Brain pericyte (primary cell): Measurements from ENCODE around the gene GJA3.

ENCODE experiments used
- DNase-seq: peaks from one replicate; pipeline ENCODE4 v3.0.0-alpha.2; 2012; ENCODE audit warnings: low read depth, low spot score

GJA3 gene

GRCh38 chr13:20128459-20128931 lies 32.4 kb downstream of the GJA3 start:
- DNase-seq, result no peak

DNA sequence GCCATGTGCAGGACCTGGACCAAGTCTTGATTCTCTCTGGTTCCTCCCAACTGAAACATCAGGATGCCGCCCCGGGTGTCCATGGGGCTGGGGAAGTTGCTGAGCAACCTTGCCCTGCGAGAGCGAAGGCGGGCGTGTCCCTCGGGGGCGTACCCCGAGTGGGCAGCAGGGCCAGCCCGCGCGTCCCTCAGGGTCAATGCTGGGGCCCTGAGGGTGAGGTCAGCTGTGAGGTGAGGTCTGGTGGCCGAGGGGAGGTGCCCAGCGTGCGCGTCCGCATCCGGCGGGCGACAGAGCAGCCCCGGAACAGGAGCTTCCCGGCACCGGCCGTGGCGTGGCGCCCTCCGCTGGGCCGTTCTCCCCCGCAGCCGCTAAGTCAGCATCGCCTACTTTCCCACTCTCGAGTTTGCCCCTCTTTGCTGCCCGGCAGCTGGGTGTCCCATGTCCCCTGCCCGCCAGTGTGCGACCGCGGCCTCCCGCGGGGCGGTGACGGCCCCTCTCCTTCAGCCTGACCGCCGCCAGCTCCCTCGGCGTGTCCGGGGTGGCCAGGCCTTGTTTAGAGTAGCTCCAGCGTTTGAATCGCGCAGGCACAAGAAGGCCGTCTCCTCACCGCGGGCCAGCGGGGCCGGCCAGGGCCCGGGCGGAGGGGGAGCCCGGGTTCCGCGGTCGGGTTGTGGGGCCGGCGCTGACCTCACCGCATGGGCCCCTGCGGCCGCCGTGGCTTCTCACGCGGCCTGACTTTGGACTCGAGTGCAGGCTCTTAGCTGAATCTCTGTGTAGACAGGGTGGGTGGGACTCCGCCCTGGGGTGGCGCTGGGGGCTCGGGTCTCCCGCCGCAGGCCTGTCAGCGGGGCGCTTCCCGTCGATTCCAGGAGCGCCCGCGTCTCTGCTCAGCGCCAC lies 33.0 kb downstream of the GJA3 start:
- DNase-seq, result no peak

DNA sequence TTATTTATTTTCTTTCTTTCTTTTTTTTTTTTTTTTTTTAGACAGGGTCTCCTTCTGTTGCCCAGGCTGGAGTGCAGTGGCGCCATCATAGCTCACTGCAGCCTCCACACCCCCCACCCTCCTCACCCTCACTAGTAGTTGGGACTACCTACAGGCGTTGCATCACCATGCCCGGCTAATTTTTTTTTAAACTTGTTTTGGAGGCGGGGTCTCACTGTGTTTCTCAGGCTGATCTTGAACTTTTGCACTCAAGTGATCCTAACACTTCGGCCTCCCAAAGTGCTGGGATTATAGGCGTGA lies 33.6 kb downstream of the GJA3 start:
- DNase-seq, result no peak

DNA sequence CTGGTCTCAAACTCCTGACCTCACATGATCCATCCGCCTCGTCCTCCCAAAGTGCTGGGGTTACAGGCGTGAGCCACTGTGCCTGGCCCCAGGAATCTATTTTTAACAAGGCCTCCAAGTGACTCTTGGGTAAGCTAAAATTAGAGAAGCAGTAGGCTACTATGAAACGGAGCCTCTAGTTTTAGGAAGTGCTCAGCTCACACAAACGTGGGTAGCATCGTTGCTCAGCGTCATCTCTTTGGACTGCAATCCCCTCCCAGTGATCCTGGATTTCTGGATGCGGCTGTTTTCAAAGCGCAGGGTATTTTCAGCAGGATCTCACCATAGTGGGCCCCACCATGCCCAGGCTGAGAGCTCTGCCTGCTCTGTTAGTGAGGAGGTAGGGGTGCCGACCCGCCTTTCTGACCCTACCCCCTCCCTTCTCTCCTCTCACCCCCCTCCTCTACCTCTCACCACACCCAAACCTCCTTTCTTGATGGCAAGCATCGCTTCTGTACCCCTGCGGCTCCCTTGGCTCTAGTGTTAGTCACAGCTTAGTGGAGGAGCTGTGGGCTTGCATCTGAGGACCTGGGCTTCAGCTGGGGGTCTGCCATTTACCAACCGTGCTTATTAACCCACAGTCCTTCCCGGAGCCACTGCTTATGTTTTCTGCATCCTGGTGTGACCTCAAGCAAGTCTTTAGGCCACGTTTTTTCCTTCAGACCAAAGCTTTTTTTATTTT lies 34.2 kb downstream of the GJA3 start:
- DNase-seq, result no peak

DNA sequence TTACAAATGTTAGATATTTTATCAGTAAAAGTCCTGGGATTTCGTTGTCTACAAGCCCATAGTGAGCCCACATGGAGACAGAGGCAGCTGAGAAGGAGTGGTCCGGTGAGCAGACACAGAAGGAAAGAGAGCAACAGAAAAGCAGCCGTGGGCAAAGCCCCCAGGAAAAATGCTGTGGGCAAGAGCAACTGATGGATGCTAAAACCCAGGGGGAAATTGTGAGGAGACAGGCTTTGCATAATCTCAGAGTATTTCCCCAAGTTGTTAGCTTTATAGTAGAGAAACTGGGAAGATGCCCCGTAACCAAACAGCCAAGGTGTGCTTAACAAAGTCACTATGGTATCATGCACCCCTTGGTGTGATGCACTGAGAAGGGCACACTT lies 35.1 kb downstream of the GJA3 start:
- DNase-seq, result no peak

GRCh38 chr13:20125129-20125782 lies 35.6 kb downstream of the GJA3 start:
- DNase-seq, result no peak

DNA sequence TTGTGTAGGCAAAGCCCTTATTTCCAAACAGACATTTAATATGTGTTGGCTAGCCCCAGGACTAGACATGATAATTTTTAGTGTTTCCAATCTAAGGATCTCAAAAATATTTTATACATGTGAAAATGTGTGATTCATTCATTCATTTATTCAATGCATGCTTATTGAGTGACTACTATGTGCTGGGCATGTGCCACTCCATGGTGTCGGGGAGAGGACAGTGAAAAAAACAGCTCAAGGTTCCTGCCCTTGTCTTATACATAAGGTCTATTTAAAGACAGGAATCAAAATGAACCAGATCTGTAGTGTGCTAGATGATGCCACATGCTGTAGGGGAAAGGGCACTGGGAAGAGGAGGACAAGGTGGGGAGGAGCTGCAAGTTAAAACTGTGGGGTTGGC lies 36.5 kb downstream of the GJA3 start:
- DNase-seq, result no peak

GRCh38 chr13:20121159-20121525 lies 39.7 kb downstream of the GJA3 start:
- no peak for DNase-seq

DNA sequence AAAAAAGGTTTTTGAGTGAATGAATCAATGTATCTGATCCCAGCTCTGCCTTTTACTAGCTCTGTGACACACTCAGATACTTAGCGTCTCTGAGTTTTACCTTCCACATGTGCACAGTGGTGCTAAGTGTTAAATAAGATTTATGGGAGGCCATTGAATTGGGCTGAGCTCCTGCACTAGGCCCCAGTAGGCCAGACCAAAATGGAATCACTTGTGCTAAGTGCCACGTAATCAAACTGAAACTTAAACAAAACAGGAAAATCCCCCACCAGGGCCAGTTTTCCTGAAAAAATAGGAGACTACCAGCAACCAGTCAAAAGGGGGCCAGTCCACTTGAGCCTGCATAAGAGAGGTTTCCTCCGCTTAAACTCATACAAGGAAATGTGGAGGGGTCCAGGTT lies 40.9 kb downstream of the GJA3 start:
- DNase-seq, result no peak

DNA sequence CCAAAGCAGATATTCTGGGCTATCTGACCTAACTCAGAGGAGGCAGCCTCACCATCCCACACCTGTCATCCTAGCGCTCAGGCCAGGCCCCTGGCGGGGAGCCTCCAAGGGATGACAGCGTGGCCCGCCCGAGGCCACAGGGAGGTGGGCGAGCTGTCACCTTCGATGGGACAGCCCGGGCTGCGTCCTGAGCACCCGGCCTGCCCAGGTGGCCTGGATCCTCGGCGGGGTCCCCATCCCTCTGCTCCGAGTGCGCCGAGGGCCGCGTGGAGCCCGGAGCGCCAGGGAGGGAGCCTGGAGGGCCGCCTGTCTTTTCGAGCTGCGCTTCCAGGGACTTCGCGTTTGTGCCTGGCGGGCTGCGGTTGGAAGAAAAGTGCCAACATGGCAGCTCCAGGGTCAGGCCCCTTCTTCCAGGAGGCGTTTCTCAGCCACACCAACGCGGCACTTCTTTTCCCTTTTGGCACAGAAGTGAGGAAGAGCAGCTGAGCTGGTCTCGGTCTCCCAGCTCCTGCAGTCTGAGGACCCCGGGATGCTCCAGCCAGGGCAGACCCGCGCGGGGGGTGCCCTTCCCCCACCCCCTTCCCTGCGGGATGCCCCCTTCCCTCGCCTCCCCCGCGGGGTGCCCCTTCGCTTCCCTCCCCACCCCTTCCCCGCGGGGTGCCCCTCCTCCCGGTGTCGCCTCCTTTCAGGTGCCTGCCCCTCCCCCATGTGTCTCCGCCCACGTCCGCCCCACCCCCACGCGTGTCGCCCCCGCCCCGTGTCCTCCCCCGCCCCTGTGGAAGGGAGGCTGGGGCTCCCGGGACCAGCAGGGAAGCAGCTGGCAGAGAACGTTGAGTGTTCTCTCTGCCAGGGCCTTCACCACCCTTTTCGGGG lies 42.3 kb downstream of the GJA3 start:
- no peak for DNase-seq

GRCh38 chr13:20116213-20116612 lies 44.6 kb downstream of the GJA3 start:
- DNase-seq, result no peak

DNA sequence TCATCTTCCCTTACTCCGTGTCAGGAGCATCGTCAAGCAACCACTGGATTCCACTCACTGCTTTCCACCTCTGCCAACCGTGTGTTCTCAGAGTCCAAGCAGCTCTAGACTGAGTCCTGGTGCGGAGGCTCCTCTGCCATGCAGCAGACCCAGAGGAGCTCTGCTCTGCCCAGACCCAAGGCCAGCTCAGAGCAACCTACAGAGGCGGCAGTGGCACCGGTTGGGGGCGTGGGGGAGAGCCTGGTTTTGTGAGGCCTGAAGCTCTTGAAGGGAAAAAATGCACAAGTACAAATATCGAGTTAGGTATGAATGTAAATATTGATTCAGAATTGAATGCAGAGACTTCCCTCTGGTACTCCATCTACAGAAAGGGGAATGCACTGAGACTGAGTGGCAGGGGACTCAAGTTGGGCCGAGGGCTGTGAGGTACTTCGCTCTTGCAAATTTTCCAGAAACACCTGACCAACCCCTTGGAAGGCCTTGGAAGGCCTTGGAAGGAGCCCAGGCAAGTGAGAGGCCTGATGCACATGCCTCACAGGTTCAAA lies 46.7 kb downstream of the GJA3 start:
- no peak for DNase-seq

- DNase-seq, result no peak
Measured at GRCh38 chr13:20109037-20109436, 51.8 kb downstream of the GJA3 start.

DNA sequence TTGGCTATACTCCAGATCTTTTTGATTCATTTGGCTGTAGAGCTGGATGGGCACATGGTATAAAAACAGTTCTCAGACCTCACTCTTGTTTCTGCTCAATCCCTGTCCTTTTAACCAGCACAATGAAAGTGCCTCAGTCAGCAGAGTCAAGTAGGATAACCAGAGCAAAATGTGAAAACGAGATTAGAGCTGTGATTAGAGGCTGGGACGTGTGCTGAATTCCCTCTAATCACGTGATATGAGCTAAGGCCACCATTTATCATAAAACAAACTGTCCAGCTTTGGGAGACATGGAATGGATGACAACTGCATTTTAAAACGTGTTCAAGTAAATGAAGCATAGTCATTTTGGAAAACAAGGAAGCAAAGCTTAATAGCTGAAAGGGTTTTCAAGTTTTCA lies 54.1 kb downstream of the GJA3 start:
- DNase-seq, result no peak

- DNase-seq, result no peak
Measured at GRCh38 chr13:20105161-20105689, 55.6 kb downstream of the GJA3 start.

DNA sequence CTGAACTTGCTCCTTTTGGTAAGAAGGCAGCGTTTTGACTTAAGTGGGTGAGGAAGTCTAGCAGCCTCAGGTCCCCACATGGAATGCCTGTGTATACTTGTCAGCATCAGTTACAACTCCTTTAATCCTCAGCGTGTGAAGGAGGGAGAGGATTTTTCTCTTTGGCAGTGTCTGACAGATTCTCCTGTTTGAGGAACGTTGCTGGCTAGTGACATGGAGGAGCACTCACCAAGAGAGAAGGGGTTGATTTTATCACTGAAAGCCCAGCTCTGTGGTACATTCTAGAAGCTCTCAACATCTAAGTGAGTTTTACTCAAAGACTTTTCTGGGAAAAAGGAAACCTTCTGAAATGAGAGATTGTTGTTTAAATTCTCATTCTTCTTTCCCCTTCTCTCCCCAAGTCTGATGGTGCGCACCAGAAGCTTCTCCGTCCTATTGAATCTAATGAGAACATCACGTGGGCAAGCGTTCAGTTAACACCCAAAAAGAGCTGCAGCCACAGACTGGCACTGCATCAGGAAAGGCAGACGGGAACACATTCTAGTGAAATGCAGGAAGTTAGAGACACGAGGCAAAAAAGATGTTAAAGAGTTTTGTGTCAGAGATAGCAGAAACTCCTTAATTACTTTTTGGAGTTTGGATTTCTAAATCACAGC lies 58.2 kb downstream of the GJA3 start:
- DNase-seq, result no peak

- DNase-seq, result no peak
Measured at GRCh38 chr13:20101467-20102316, 59.2 kb downstream of the GJA3 start.

GRCh38 chr13:20099319-20099718 lies 61.5 kb downstream of the GJA3 start:
- DNase-seq, result no peak

DNA sequence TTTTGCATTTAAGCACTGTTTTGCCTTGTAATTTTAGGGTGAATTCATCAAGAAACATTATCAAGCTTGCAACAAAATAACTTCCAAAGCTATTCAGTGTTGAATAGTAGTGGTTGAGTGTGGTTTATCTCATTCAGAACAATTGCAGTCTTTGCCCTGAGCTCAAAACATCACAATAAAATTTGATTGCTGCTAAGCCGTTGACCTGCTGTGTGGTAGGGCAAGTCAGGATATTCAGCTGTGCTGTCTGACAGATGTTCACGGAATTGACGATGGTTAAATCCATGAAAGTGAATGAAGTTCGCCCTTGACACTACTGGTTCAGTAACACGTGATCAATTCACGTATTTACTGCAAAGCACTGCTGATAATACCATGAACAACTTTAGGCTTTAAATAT lies 66.9 kb downstream of the GJA3 start:
- no peak for DNase-seq

- DNase-seq, result no peak
Measured at GRCh38 chr13:20090349-20090748, 70.5 kb downstream of the GJA3 start.
